Keratinocyte (primary cell): ENCODE data around the gene TMEM63B. TPM values are rescaled to one million over a fixed set of nuclear protein-coding genes. Genes with fewer than 3 reads are reported as not detected.

Experiments
- DNase-seq: peaks from one replicate; pipeline ENCODE4 v3.0.0-alpha.2; 2011; ENCODE audit warnings: low read depth, missing footprints, low spot score
- FAIRE-seq: peaks from 2 replicates; lab custom pipeline; 2011; peaks lifted over from hg19 to GRCh38; lab: Jason Lieb, UNC
- H2AFZ ChIP-seq: 2 replicates; pipeline ENCODE4 v1.6.0; 2012; ENCODE audit warnings: low read length, control low read depth, inconsistent platforms; ENCODE audit not compliant: control insufficient read depth
- H3K27ac ChIP-seq: 2 replicates; pipeline ENCODE4 v1.5.1; 2011; ENCODE audit warnings: low read length; ENCODE audit not compliant: control insufficient read depth, insufficient read depth
- H3K27me3 ChIP-seq: 3 replicates; pipeline ENCODE4 v1.6.0; 2011; ENCODE audit warnings: low read length; ENCODE audit not compliant: control insufficient read depth, insufficient read depth; ENCODE audit errors: extremely low read depth
- H3K36me3 ChIP-seq, 2 experiments: 2 replicates in 1 of 2; 3 replicates in 1 of 2; pipeline ENCODE4 v1.5.1; 2011; ENCODE audit warnings: low read length in 2 of 2, mild to moderate bottlenecking in 1 of 2; ENCODE audit not compliant: control insufficient read depth in 2 of 2, insufficient read depth in 2 of 2; ENCODE audit errors: extremely low read depth in 1 of 2
- H3K4me1 ChIP-seq: 3 replicates; pipeline ENCODE4 v1.5.1; 2011; ENCODE audit warnings: low read length; ENCODE audit not compliant: control insufficient read depth, insufficient read depth; ENCODE audit errors: extremely low read depth
- H3K4me2 ChIP-seq: 3 replicates; pipeline ENCODE4 v1.6.0; 2011; ENCODE audit warnings: low read depth, low read length; ENCODE audit not compliant: control insufficient read depth, insufficient read depth; ENCODE audit errors: extremely low read depth
- H3K4me3 ChIP-seq, 3 experiments: fragments of 200-600 bp in 1 of 3; sonication (generic) in 1 of 3; 2 replicates in 2 of 3; 3 replicates in 1 of 3; pipeline ENCODE4 v1.5.1; 2011 to 2016; ENCODE audit warnings: low read length in 3 of 3, mild to moderate bottlenecking in 3 of 3, control low read depth in 2 of 3, inconsistent platforms in 1 of 3, low read depth in 1 of 3, mixed read lengths in 1 of 3, mixed run types in 1 of 3, moderate library complexity in 1 of 3; ENCODE audit not compliant: control insufficient read depth in 2 of 3, insufficient read depth in 2 of 3; ENCODE audit errors: extremely low read depth in 1 of 3
- H3K79me2 ChIP-seq: 2 replicates; pipeline ENCODE4 v1.6.0; 2012; ENCODE audit warnings: low read length; ENCODE audit not compliant: control insufficient read depth, insufficient read depth
- H3K9ac ChIP-seq: 3 replicates; pipeline ENCODE4 v1.6.0; 2011; ENCODE audit warnings: low read length; ENCODE audit not compliant: control insufficient read depth, insufficient read depth; ENCODE audit errors: extremely low read depth
- H3K9me1 ChIP-seq: 3 replicates; pipeline ENCODE4 v1.6.0; 2011; ENCODE audit warnings: low read length; ENCODE audit not compliant: control insufficient read depth, insufficient read depth; ENCODE audit errors: extremely low read depth
- H3K9me3 ChIP-seq: 2 replicates; pipeline ENCODE4 v1.5.1; 2012; ENCODE audit warnings: low read depth, low read length; ENCODE audit not compliant: control insufficient read depth
- H4K20me1 ChIP-seq: 3 replicates; pipeline ENCODE4 v1.6.0; 2011; ENCODE audit warnings: low read length; ENCODE audit not compliant: control insufficient read depth, insufficient read depth; ENCODE audit errors: extremely low read depth
- EZH2 ChIP-seq: IDR thresholded peaks from one replicate; pipeline ENCODE4 v1.6.1; 2012; ENCODE audit warnings: inconsistent platforms, mild to moderate bottlenecking, low read length, moderate library complexity
- dilution Hi-C: fragments of 300-500 bp; cut with MboI; formaldehyde crosslinking; loops from one replicate; pipeline ENCODE4 v1.7.0; 2020; ENCODE audit warnings: low sequenced_read_pairs; ENCODE audit not compliant: extremely low pct_ligation_motif_present
- polyA plus RNA-seq, 5 experiments: library from polyadenylated mRNA; depleted of rRNA in 3 of 5; stranded (reverse) in 3 of 5; stranded (forward) in 1 of 5; unstranded in 1 of 5; fragments of >200 nt; gene quantifications; 1 replicate in 1 of 5; 2 replicates in 3 of 5; 3 replicates in 1 of 5; pipeline versions ENCODE4 v1.2.1 to v1.2.3, GENCODE V29; 2011 to 2012; ENCODE audit warnings: missing spikeins in 2 of 5, low read depth in 1 of 5, low replicate concordance in 1 of 5
- TF ChIP-seq, protein P1 (sequence below), 3 experiments: IDR thresholded peaks in 1 of 3; conservative IDR thresholded peaks in 1 of 3; optimal IDR thresholded peaks in 1 of 3; 2 replicates in 2 of 3; 3 replicates in 1 of 3; pipeline versions ENCODE3 to v1.5.1; 2011; ENCODE audit warnings: low read length in 3 of 3, mild to moderate bottlenecking in 3 of 3, moderate library complexity in 2 of 3, control low read depth in 1 of 3, inconsistent platforms in 1 of 3; ENCODE audit not compliant: insufficient read depth in 2 of 3; ENCODE audit errors: extremely low read depth in 1 of 3

TMEM63B gene
- polyA plus RNA-seq, 1 donor (not counting 4 experiments of a cell fraction or from before 2014, with no cell fraction given) = 64.8 TPM

GRCh38 chr6:44198684-44199083 lies 71.3 kb downstream of the TMEM63B start:
- FAIRE-seq = no peak
- H3K27ac ChIP-seq = no peak overlapping the region
- dilution Hi-C loops = no loop called here

DNA sequence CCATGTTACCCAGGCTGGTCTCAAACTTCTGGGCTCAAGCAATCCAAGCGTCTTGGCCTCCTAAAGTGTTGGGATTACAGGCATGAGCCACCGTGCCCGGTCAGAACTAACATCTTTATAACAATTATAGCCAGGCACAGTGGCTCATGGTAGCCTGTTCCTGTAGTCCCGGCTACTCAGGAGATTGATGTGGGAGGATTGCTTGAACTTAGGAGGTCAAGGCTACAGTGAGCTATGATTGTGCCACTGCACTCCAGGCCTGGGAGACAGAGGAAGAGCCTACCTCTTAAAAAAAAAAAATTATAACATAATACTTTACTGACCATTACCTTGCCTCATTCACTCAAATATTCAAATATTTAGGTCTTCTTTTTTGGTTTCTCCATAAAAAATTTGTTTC lies 72.5 kb downstream of the TMEM63B start:
- no peaks in the 10 kb centered on the region for H3K79me2 ChIP-seq
- TF ChIP-seq, protein P1, sequence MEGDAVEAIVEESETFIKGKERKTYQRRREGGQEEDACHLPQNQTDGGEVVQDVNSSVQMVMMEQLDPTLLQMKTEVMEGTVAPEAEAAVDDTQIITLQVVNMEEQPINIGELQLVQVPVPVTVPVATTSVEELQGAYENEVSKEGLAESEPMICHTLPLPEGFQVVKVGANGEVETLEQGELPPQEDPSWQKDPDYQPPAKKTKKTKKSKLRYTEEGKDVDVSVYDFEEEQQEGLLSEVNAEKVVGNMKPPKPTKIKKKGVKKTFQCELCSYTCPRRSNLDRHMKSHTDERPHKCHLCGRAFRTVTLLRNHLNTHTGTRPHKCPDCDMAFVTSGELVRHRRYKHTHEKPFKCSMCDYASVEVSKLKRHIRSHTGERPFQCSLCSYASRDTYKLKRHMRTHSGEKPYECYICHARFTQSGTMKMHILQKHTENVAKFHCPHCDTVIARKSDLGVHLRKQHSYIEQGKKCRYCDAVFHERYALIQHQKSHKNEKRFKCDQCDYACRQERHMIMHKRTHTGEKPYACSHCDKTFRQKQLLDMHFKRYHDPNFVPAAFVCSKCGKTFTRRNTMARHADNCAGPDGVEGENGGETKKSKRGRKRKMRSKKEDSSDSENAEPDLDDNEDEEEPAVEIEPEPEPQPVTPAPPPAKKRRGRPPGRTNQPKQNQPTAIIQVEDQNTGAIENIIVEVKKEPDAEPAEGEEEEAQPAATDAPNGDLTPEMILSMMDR (optimal IDR thresholded peaks at IDR 0.05 in 1 of 3, IDR thresholded peaks at IDR 0.05 in 1 of 3, conservative IDR thresholded peaks at IDR 0.05 in 1 of 3; ENCODE audit: extremely low read depth in 1 of 3, insufficient read depth in 2 of 3, low read length in 3 of 3) = no peak
- no peak for TF ChIP-seq EZH2
- H4K20me1 ChIP-seq = no peaks in the 10 kb centered on the region
- H3K9me3 ChIP-seq = no peaks in the 10 kb centered on the region
- H3K27me3 ChIP-seq = no peaks in the 10 kb centered on the region
- H2AFZ ChIP-seq = no peak overlapping the region
- no peaks in the 10 kb centered on the region for H3K36me3 ChIP-seq
- DNase-seq (no peak), FAIRE-seq (no peak)
- H3K9ac ChIP-seq = no peak overlapping the region
- peaks cover 32% of the 10 kb centered on the region for H3K4me1 ChIP-seq
- dilution Hi-C loops = no loop called here
- no peak overlapping the region for H3K4me3 ChIP-seq
- H3K9me1 ChIP-seq = no peaks in the 10 kb centered on the region
- no peak overlapping the region for H3K4me2 ChIP-seq
- H3K27ac ChIP-seq = no peak overlapping the region

More at GRCh38 chr6:44198684-44199083, 71.3 kb downstream of the TMEM63B start:
- no peak overlapping the region for H3K4me3 ChIP-seq
- H2AFZ ChIP-seq = no peak overlapping the region
- H4K20me1 ChIP-seq = no peaks in the 10 kb centered on the region
- no peak overlapping the region for H3K9ac ChIP-seq
- no peaks in the 10 kb centered on the region for H3K9me1 ChIP-seq
- TF ChIP-seq EZH2 = no peak
- TF ChIP-seq, protein P1 (optimal IDR thresholded peaks at IDR 0.05 in 1 of 3, IDR thresholded peaks at IDR 0.05 in 1 of 3, conservative IDR thresholded peaks at IDR 0.05 in 1 of 3; ENCODE audit: extremely low read depth in 1 of 3, insufficient read depth in 2 of 3, low read length in 3 of 3) = no peak
- H3K9me3 ChIP-seq = no peaks in the 10 kb centered on the region
- H3K36me3 ChIP-seq = no peaks in the 10 kb centered on the region
- no peaks in the 10 kb centered on the region for H3K79me2 ChIP-seq
- H3K4me1 ChIP-seq = peaks cover 27% of the 10 kb centered on the region
- no peaks in the 10 kb centered on the region for H3K27me3 ChIP-seq
- no peak overlapping the region for H3K4me2 ChIP-seq
- DNase-seq = no peak
